Stimulated activated CD8-positive, alpha-beta memory T cell treated with anti-CD3 and anti-CD28 coated beads, Interleukin-15, amount 100 ng/mL, for 4 hours (primary cell): ENCODE results near the gene NOL9.
"Not testable (repeated sequence)": the region's sequence is repeated elsewhere in the genome, so short reads cannot be mapped to it uniquely, and the experiment has no call there.

ENCODE experiments used
- DNase-seq, 2 donors: peaks; one replicate each; pipeline ENCODE4 v3.0.0-alpha.2; 2020; ENCODE audit warnings: low read depth in 2 of 2

NOL9 gene

GRCh38 chr1:6572653-6573383 lies 18.5 kb upstream of the NOL9 start:
- no peak for DNase-seq

- DNase-seq: no peak
These were observed 16.7 kb upstream of the NOL9 start for GRCh38 chr1:6570987-6571386.

- DNase-seq: no peak
These were observed 15.8 kb upstream of the NOL9 start for GRCh38 chr1:6570100-6570499.

- DNase-seq: no peak
These were observed 14.7 kb upstream of the NOL9 start for GRCh38 chr1:6569033-6569432.

- no peak for DNase-seq
These were observed 6.0 kb upstream of the NOL9 start for GRCh38 chr1:6560267-6560666.

- DNase-seq: not testable (repeated sequence)
These were observed 4.8 kb upstream of the NOL9 start for GRCh38 chr1:6559161-6559560.

- no peak for DNase-seq
These were observed 3.3 kb upstream of the NOL9 start for GRCh38 chr1:6557597-6557996.

GRCh38 chr1:6554907-6555778 lies 830 bp upstream of the NOL9 start, which contains the start of gene TAS1R1:
TAS1R1 (plus strand) TSS chr1:6555307; CDS start chr1:6555374, 67 bp downstream.
- DNase-seq: no peak

- DNase-seq: no peak
These were observed 7.0 kb downstream of the NOL9 start for GRCh38 chr1:6547301-6547700.

GRCh38 chr1:6546326-6546725 lies 8.0 kb downstream of the NOL9 start:
- no peak for DNase-seq

- no peak for DNase-seq
These were observed 8.8 kb downstream of the NOL9 start for GRCh38 chr1:6545276-6546112.

- no peak for DNase-seq
These were observed 9.5 kb downstream of the NOL9 start for GRCh38 chr1:6544831-6545230.

- no peak for DNase-seq
These were observed 15.4 kb downstream of the NOL9 start for GRCh38 chr1:6538956-6539355.

- no peak for DNase-seq
These were observed 18.0 kb downstream of the NOL9 start for GRCh38 chr1:6536291-6536690.

- no peak for DNase-seq
These were observed 19.1 kb downstream of the NOL9 start for GRCh38 chr1:6535214-6535613.

GRCh38 chr1:6534248-6534822 lies 20.0 kb downstream of the NOL9 start:
- no peak for DNase-seq

- no peak for DNase-seq
These were observed 22.3 kb downstream of the NOL9 start for GRCh38 chr1:6531996-6532395.

- DNase-seq: no peak
These were observed 23.7 kb downstream of the NOL9 start for GRCh38 chr1:6530504-6531160.

- no peak for DNase-seq
These were observed 25.8 kb downstream of the NOL9 start for GRCh38 chr1:6528492-6528891.

GRCh38 chr1:6526316-6526715 lies 28.0 kb downstream of the NOL9 start:
- no peak for DNase-seq

GRCh38 chr1:6523566-6523965 lies 30.7 kb downstream of the NOL9 start:
- no peak for DNase-seq
